HG03025 (cell line): ENCODE measurements around the gene YIF1A.

Experiments
- ATAC-seq: cut with Tn5 transposase; IDR thresholded peaks from one replicate; pipeline ENCODE4 v1.9.1; 2021; ENCODE audit warnings: mild to moderate bottlenecking, moderate library complexity; ENCODE audit not compliant: unreplicated experiment, low FRiP score

The YIF1A gene

GRCh38 chr11:66275396-66275795 is 13.5 kb downstream of the YIF1A start:
- ATAC-seq: no peak

DNA sequence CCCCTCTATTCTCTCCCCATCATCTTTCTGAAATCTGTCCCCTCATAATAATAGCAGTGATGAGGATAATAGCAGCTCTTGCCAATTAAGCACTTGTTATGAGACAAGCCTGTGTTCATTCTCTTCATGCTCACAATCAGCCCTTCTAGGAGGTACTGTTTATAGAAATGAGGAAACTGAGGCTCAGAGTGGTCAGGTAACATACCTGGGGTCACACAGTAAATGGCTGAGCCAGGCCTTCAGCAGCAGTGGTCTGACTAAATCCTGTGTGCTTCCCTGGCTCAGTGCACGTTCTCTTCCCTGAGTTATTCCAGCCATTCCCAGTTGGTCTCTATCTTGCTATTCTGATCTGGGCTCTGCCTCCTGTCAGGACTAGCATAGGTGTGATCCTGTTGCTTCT is 14.7 kb downstream of the YIF1A start:
- ATAC-seq: no peak

DNA sequence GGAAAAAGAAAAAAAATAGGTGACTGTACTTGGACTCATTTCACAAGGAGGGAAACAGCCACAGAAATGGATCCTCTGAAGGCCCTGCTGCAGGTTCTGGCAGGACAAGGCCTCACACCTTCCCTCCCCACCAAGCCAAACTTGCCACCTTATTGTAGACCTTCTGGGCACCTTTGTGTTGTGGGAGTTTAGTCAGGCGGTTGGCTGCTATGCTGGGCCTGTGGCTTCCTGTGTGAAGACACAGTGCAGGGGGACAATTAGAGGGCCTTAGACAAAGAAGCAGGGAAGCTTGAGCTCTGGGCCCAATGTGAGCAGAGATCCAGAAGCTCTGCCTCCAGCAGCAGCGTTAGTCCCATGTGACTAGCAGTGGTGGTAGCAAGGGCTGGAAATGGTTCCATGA is 16.3 kb downstream of the YIF1A start:
- ATAC-seq: no peak

GRCh38 chr11:66271816-66272215 is 17.1 kb downstream of the YIF1A start:
- no peak for ATAC-seq

- ATAC-seq: no peak
Measured at GRCh38 chr11:66268952-66269905, 19.7 kb downstream of the YIF1A start.

DNA sequence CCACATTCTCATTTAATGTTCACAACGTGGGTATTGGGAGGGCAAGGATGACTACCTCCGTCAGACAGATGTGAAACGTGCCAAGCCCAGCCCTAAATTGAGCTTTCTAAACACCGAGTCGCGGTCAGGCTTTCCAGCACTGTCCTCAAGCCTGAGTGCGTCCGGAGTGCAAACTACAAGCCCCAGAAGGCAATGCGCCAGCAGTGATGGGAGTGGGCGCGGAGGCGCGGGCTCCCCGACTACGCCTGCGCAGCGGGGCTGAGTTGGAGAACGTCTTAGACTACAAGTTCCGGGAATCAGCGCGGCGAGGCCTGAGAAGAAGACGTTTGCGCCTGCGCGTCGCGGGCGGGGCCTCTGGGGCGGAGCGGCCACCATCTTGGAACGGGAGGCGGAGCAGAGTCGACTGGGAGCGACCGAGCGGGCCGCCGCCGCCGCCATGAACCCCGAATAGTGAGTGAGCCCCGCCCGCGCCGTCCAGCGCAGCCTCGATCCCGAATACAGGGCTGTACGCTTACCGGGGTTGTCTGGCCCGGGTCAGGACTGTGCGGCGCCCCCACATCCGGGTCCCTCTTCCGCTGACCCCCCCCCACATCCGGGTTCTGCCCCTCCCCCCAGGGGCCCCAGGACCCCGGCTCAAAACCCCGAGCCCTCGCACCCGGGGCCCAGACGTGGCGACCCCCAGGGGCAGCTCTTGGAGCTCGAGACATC is 20.5 kb downstream of the YIF1A start, which contains the start of gene RAB1B:
TSS of gene RAB1B (plus strand) at position 396 of the 708 bp plus-strand sequence. CDS start at position 437, 41 bp downstream.
- peak; percentile 65 for ATAC-seq

DNA sequence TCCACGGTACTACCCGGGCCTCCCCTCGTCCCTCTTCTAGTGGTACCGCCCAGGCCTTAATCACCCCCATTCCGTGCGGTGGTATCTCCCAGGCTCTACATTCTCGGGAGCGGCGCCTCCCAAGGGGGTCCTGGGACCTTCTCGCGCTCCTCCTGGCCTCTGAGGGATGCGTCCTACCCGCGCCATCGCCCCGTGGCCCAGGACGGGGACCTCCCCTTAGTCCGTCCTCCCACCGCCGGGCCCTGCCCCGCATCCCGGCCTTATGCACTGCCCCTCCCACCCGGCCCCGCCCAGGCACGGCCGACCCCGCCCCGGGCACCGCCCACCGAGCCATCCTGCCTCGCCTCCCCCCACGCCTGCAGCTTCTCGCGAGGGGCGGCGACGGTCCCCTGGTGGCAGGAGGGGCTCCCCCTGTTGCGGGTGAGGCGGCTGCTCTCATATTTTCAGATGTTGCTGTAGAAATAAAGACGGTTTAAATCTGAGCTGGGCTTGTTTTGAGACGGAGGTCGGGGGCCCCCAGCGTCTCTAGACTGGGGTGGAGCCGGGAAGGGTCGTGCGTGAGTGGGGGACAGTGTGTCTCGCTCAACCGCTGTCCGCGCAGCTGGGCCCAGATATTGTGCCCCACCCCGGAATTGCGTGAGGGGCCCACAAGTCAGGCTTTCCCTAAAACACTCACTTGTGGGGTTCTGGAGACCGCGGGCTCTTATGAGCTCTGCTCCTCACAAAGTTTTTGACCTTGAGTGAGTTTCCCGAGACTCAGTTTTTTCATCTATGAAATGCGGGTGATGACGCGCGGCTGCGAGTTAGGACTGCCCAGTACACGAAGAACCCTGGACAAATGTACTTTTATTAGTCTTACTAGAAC is 21.3 kb downstream of the YIF1A start:
- ATAC-seq: peak; percentile 35

DNA sequence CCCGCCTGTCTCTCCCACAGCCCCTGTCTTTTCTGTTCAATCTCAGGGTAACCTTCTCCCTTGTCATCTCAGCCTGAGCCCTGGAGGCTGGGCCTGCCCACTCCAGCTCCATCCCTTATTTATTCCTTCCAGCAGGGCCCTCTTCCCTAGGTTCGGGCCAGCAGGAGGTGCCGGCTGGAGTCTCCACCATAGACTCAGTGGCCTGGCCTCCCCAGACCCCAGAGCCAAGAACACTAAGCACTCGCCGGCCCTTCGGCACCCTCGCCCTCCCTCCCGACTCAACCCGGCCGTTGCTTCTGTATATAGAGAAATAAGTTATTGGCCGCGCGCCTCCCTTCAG is 21.9 kb downstream of the YIF1A start:
- ATAC-seq: no peak

GRCh38 chr11:66266378-66267038 is 22.4 kb downstream of the YIF1A start:
- no peak for ATAC-seq

GRCh38 chr11:66265531-66266377 is 23.2 kb downstream of the YIF1A start:
- no peak for ATAC-seq

DNA sequence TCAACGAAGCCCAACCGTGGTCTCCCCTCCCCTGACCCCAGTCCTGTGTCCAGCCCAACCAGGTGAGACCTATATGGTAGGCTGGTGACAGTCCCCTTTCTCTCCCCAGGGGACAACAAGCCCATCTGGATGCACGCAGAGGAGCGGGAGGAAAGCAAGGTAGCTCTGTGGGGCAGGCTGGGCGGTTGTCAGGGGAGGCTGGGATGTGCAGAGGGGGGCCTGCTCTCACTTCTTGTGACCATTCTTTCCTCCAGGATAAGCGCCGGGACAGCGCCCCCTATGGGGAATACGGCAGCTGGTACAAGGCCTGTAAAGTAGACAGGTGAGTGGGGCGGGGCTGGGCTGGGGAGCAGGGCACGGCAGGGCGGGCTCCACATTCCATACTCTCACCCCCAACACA is 24.0 kb downstream of the YIF1A start:
- ATAC-seq: no peak

- no peak for ATAC-seq
Measured at GRCh38 chr11:66264383-66264782, 24.6 kb downstream of the YIF1A start.

DNA sequence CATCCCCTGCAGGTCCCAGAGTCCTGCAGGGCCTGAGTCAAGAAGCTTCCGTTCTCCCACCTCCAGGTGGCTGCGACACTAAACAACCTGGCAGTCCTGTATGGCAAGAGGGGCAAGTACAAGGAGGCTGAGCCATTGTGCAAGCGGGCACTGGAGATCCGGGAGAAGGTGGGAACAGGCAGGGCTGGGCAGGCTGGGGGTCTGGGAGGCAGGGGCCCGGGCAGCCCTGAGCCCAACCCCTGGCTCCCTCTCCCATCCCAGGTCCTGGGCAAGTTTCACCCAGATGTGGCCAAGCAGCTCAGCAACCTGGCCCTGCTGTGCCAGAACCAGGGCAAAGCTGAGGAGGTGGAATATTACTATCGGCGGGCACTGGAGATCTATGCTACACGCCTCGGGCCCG is 25.2 kb downstream of the YIF1A start:
- ATAC-seq: no peak

GRCh38 chr11:66263231-66263630 is 25.7 kb downstream of the YIF1A start:
- ATAC-seq: no peak

DNA sequence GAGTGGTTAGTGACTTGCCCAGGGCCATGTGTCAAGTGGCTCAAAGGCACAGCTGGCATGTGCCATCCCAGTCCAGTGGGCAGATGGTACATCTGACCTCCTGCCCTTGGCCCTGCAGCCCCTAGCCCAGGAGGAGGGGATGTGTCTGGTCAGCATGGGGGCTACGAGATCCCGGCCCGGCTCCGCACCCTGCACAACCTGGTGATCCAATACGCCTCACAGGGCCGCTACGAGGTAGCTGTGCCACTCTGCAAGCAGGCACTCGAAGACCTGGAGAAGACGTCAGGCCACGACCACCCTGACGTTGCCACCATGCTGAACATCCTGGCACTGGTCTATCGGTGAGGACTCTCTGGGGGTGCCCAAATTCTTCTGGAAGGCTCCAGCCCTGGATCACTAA is 26.2 kb downstream of the YIF1A start:
- no peak for ATAC-seq

DNA sequence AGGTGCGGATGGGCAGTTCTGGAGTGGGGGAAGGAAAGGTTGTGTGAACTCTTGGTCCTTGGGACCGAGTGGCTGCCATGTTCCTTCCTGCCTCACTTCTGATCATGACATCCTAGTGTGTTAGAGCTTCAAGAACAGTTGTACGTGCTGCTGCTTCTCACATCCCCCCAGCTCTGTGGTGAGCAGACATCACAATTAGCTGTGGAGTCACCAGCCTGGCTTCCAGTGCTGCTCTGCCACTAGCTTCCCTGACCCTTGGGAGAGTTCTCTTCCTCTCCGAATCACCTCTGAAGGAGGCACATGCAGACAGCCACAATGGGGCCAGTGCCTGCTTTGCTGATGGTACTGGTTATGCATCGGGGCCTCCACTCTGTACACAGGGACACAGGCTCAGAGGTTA is 26.8 kb downstream of the YIF1A start:
- ATAC-seq: no peak

DNA sequence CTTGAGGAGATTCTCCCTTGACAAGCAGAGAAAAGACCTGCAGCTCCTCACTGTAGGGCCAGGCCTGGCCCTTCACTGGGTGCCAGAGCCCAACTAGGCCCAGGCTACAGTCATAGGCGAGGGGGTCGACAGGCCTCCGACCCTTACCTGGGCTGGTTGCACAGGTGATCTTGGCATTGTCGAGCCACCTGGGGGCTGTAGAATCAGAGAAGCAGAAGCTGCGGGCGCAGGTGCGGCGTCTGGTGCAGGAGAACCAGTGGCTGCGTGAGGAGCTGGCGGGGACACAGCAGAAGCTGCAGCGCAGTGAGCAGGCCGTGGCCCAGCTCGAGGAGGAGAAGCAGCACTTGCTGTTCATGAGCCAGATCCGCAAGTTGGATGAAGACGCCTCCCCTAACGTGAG is 27.4 kb downstream of the YIF1A start:
- ATAC-seq: no peak

GRCh38 chr11:66259956-66260355 is 29.0 kb downstream of the YIF1A start:
- ATAC-seq: no peak

GRCh38 chr11:66259225-66259624 is 29.7 kb downstream of the YIF1A start:
- no peak for ATAC-seq
